SK-MEL-5 (cell line): ENCODE measurements around the gene HTD2. TPM values are rescaled to one million over a fixed set of nuclear protein-coding genes. Genes with fewer than 3 reads are reported as not detected.
"Not testable (repeated sequence)": the region's sequence is repeated elsewhere in the genome, so short reads cannot be mapped to it uniquely, and the experiment has no call there.

Experiments used
- DNase-seq: peaks from one replicate; pipeline ENCODE4 v3.0.0-alpha.2; 2016; ENCODE audit warnings: low read depth, low spot score
- in situ Hi-C: cut with HindIII; loops from 2 replicates; pipeline ENCODE4 v1.10.0; 2016; ENCODE audit warnings: low sequenced_read_pairs, high pct_unique_total_duplicates, low pct_unique_long_range_greater_than_20kb
- polyA plus RNA-seq, 2 experiments: library from polyadenylated mRNA; depleted of rRNA; stranded (reverse); fragments of >200 nt; gene quantifications; 2 replicates each; pipeline ENCODE4 v1.2.3, GENCODE V29; 2015
- total RNA-seq: library from RNA; depleted of rRNA; stranded (reverse); fragments of >200 nt; shearing (Covaris generic); gene quantifications from 2 replicates; pipeline ENCODE4 v1.2.3, GENCODE V29; 2014; rRNA removed

Gene HTD2
- 11.2 and 14.4 TPM in 2 replicates for total RNA-seq
- polyA plus RNA-seq (2015; cell fraction: cytosol; rRNA removed) = 9.7 and 13.8 TPM in 2 replicates
- 2.9 and 3.0 TPM in 2 replicates for polyA plus RNA-seq (2015; cell fraction: nucleus; rRNA removed)

DNA sequence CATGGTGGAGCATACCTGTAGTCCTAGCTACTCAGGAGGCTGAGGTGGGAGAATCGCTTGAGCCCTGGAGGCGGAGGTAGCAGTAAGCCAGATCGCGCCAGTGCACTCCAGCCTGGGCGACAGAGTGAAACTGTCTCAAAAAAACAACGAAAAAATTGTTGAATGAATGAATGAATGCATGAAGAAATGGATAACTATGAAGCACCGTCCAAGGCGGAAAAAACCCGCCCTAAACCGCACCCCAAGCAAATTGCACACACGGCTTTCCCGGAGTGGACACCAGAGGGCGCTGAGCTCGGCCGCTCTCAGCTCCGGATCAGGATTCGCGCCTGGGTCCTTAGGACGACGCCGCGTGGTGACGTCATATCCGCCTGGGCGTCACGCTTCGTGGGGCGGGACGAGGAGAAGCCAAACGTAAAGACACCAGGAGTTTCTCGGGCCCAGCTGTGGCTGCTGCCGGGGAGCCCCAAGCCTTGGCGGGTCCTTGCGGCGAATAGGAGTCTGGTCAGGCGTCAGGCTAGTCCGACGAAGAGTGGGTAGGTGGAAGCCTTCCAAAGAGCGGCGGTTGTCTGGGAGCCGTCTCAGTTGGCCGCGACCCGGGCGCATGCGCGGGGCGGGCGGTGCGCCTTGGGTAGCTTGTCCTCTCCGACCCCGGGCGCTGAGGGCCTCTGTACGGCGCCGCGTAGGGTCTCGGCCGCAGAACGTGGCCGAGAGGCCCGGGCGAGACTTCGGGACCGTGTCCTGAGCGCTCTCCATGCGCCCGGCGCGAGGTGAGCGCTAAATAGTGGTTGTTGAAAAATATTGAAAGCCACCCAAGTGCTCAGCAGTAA, at the start of gene HTD2, which contains the start of gene RPP14:
Gene HTD2, plus strand, starts transcription at position 639 of the 830 bp plus-strand sequence. CDS start 11,094 bp downstream, outside the sequence.
Gene RPP14, plus strand, starts transcription at position 364 of the 830 bp plus-strand sequence. CDS start 4,085 bp downstream, outside the sequence.
- peak; percentile 96 for DNase-seq
- in situ Hi-C loops = no loop called here

DNA sequence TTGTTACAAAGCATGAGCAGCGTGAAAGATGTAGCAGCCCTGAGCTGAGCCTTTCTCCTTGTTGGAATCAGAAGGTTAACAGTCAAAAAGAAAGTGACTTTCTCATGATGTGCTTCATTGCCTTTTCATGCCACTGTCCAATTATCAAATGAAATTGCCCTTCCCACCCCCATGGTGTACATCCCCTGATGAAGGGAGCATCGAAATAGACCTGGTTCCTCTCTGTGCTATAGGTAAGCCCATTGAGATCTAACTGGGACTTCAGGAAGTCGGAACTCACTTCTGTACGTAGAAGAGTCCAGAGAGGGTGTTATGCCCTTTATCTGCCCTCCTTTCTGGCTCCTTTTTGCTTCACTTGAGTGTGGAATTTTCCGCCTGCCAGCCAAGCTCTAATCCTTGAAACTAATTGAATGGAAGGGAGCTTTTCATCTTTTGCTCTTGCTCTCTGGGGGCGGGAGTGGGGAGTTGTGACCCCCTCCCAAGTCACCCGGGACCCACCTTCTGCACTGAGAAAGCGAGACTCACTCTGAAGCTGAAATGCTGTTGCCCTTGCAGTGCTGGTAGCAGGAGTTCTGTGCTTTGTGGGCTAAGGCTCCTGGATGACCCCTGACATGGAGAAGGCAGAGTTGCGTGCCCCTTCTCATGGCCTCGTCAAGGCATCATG, 47.8 kb upstream of the HTD2 start:
- in situ Hi-C loops = no loop called here
- no peak for DNase-seq

DNA sequence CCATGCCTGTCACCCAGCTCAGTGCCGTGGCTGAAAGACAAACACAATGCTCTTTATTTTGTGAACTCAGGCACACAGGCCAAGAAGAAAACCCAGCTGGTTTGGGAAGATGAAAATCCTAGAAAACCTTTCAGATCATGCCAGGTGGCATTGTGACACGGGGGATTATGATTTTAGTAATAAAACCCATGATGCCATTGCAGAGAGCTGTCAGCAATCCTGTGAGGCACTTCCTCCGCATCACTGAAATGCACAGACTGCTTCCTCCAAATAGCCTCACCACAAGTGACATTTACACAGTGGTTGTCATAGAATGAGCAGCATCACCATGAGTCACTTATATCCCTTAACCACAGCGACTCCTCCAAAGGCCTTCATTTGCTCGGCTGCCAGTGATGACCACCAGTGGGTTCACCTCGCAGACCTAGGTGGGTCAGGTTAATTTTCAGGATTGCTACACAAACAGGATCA, 46.0 kb upstream of the HTD2 start:
- in situ Hi-C loops = no loop called here
- peak; percentile 42 for DNase-seq

- no peak for DNase-seq
- in situ Hi-C loops = no loop called here
Measured at GRCh38 chr3:58260733-58261132, 45.6 kb upstream of the HTD2 start.

GRCh38 chr3:58261954-58262666, 44.2 kb upstream of the HTD2 start:
- in situ Hi-C loops = no loop called here
- no peak for DNase-seq

DNA sequence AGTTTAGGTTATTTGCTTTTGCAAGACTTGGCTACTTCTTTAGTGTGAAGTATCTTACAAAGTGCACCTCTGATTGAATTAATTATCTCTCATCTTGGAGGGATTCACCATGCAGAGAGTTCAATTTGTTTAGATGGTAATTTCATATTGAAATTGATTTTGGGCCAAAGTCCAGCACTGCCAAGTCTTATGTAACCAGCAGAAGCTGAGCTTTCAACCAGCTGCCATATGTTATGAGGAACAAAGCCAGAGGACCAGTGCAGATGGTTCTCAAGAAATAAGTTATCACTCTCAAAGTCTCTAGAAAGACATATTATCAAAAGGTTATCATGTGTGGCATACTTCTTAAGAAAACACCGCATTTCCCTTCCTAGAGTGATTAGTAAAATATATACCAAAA, 39.7 kb upstream of the HTD2 start:
- in situ Hi-C loops = no loop called here
- no peak for DNase-seq

DNA sequence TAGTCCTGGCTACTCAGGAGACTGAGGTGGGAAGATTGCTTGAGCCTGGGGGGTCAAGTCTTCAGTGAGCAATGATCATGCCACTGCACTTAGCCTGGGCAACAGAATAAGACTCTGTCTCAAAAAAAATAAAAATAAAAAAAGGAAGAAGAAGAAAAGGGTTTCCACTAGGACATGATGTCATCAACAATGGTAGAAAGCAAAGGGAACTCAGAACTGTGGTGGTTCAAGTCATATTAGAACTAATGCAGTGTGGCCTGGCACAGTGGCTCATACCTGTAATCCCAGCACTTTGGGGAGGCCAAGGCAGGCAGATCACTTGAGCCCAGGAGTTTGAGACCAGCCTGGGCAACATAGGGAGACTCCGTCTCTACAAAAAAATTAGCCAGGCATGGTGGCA, 38.8 kb upstream of the HTD2 start:
- in situ Hi-C loops, DNase-seq: not testable (repeated sequence)

GRCh38 chr3:58269356-58269755, 37.0 kb upstream of the HTD2 start:
- in situ Hi-C loops = no loop called here
- DNase-seq = no peak

- in situ Hi-C loops = no loop called here
Measured at GRCh38 chr3:58270485-58270884, 35.8 kb upstream of the HTD2 start.

GRCh38 chr3:58271901-58272501, 34.3 kb upstream of the HTD2 start:
- in situ Hi-C loops = no loop called here

More at GRCh38 chr3:58270485-58270884, 35.8 kb upstream of the HTD2 start:
- DNase-seq = no peak

GRCh38 chr3:58272891-58273290, 33.4 kb upstream of the HTD2 start:
- no peak for DNase-seq
- in situ Hi-C loops = no loop called here

More at GRCh38 chr3:58271901-58272501, 34.3 kb upstream of the HTD2 start:
- peak; percentile 54 for DNase-seq

- in situ Hi-C loops, DNase-seq: not testable (repeated sequence)
Measured at GRCh38 chr3:58273362-58273761, 33.0 kb upstream of the HTD2 start.

DNA sequence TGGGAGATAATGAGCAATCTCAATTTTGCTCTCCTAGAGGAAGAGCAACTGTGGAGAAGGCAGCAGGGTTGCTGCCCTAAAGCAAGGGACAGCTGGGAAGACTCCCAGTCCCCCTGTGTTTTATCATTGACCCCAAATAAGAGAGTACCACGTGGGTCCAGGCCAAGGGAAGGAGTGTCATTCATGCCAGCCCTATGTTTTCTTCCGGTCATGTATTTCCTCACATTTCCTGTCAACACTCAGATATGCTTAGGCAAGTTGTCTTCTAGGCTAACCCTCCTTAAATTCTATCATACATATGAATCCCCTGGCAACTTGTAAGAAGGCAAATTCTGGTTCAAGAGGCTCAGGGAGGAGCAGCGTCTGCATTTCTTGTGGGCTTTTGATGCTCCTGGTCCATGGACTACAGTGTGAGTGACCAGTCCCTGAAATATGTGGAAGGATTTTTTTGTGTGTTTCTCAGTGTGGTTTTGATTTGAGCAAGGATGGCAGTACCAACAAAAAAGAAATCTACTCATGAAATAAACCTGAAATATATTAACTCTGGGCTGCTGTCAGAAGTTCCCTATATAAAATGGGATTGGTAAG, 32.2 kb upstream of the HTD2 start:
- no peak for DNase-seq
- in situ Hi-C loops = no loop called here

DNA sequence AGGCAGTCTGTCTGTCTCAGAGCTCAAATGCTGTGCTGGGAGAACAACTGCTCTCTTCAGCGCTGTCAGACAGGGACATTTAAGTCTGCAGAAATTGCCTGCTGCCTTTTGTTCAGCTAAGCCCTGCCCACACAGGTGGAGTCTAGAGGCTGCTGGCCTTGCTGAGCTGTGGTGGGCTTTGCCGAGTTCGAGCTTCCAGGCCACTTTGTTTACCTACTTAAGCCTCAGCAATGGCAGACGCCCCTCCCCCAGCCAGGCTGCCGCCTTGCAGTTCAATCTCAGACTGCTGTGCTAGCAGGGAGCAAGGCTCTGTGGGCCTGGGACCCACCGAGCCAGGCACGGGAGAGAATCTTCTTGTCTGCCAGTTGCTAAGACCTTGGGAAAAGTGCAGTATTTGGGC, 25.3 kb upstream of the HTD2 start:
- no peak for DNase-seq
- in situ Hi-C loops = no loop called here

DNA sequence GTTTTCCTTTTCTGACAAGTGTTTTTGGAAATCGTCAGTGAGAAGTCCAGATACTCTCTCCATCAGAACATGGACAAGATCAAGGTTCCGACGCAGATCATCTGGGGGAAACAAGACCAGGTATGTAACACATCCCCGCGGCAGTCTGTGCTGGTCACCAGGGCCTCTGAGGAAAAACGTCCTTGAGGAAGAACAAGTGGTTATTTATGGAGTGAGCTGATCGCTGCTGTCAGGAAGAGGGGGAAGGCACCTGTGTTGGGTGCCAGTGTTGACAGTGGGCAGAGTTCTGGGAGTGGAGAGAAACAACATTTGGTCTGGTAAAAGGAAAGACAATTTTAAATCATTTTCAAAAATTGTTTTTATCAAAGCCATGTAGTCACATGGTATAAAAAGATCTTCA, 21.0 kb upstream of the HTD2 start:
- no peak for DNase-seq
- in situ Hi-C loops = no loop called here

DNA sequence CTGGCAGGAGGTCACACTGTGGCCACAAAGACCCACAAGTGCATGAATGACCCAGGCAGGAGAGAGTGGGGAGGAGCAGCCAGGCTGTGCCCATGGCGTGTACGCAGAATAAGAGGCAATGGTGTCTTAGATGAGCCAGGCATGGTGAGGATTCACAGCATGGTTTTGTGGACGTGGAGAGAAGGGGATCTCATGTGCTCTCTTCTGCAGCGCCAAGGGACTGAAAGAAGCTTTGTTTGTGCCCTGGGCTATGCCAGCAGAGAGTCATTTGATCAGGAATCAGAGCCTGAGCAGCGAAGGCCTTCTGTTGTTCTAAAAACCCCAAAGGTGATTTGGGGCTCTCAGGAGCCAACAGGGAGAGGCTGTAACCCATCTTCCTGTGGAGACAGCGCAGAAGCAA, 19.0 kb upstream of the HTD2 start:
- in situ Hi-C loops = no loop called here
- peak; percentile 95 for DNase-seq
